Measurements from ENCODE around the gene FBXO45.
"Not testable (repeated sequence)": the region's sequence is repeated elsewhere in the genome, so short reads cannot be mapped to it uniquely, and the experiment has no call there.

GRCh38 chr3:196570332-196570731, 1.9 kb downstream of the FBXO45 start:
- TF ChIP-seq CTCF, POLR2A (IDR thresholded peaks at IDR 0.05): not testable (repeated sequence)

Measured in heart left ventricle (tissue), 13 donors.